GM19193 (cell line): ENCODE measurements around the gene MCU.

Experiments
- POLR2A ChIP-seq: IDR thresholded peaks from 4 replicates; pipeline ENCODE4 v1.6.1; 2011; ENCODE audit not compliant: insufficient read depth, insufficient read length; ENCODE audit errors: extremely low read depth

MCU gene

DNA sequence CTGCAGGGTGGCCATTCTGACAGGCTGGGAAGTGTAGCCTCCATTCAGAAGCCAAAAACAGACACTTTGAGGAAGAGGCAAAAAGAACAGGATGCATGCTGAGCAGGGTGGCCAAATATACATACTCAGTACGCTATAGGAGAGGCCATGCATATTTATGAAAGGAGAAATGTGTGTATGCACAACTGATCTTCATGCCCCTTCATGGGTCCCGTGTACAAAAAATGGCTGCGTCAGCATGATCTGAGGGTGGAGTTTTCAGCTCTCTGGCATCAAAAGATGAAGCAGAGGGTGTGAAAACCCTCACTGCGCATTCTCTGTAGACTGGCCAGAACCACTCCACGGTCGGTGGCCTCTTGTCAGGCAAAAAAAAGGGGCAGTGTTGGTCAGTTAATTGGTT, 166.1 kb downstream of the MCU start:
- TF ChIP-seq POLR2A: no peak

DNA sequence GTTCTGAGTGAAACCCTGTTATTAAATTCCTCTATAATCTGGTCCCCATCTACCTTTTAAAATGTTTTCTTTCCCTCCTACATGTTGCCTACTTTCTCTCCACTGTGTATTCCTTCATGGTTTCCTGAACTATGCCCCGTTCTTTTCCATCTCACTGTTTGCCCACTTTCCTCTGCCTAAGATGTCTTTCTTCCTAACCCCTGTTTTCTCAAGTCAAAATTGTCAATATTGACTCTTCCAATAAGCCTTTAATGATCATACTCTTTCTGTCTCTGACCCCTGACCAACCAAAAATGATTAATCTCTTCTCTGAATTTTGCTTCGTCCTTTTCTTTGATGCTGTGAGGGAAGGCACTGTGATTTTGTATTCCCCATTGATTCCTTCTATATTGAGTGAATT, 171.0 kb downstream of the MCU start:
- no peak for TF ChIP-seq POLR2A

DNA sequence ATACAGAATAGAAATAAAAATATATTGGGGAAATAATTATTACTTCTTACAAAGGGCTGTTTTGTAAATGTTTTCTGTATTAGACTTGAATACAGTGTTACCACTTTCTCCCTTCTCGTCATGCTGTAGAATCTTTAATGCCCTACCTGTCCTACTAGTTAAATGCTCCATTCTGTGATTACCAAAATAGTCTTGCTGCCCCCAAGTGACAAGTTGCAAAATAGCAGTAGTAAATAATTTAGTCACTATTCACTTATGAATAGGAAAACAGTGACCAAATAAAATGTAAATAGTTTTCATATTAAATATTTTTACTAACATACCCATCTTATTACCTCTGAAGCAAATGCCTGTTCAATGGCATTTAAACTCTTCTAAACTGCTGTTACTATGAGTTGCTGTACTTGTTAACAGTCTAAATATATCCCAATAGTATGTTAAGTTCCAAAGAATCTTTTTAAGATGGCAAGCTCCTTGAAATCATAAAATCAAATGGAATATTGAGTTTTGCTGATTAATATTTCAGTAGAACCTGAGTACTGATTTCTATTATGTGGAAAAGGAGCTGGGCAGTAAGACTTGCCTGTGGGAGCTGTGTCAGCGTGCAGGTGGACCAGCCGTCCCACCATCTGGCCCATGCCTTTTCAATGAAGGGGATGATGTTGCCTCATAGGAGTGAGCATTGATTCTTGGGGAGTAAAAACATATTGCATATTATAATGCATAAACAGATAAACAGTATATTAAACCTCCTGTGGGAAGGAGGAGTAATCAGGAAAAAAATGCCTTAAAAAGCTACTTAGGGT, 183.5 kb downstream of the MCU start:
- no peak for TF ChIP-seq POLR2A

DNA sequence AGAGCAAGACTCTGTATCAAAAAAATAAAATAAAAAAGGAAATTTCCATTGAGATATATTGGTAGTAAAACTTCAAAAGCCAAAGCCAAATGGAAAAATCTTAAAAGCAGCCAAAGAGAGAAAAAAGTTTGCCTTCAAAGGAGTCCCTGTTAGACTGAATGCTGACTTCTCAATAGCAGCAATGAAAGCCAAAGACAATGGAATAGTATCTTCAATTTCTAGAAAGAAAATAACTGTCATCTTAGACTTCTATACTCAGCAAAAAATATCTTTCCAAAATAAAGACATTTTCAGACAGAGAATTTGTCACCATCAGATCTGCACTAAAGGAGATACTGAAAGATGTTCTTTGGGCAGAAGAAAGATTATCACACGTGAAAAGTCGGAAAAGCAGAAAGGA, 187.3 kb downstream of the MCU start:
- no peak for TF ChIP-seq POLR2A

DNA sequence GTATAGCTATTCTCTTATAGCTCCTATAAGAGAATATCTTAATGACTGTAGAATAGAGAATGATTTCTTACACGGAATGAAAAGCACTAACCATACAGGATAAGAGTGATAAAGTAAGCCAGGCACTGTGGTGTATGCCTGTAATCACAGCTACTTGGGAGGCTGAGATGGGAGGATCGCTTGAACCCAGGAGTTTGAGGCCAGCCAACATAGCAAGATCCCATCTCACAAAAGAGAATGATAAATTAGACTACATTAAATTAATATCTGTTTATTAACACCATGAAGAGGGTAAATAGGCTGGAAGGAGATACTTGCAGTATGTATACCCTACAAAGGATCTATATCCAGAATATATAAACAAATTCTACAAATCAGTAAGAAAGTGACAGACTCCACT, 189.3 kb downstream of the MCU start:
- no peak for TF ChIP-seq POLR2A

DNA sequence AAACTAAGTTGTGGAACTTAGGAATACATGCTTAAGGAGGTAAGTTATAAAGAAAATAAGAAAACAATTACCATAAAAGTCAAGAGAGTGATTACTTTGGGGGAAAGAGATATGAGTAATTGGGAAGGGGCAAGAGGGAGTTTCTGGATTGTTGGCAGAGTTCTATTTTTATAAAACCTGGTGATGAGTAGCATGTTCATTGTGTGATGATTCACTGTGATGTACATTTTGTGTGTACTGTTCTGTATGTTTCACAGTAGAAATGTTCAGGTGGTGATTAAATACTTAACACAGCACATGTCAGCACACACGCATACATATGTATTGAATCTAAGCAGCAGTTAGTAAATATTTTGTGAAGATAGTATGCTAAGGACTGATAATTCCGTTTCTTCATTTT, 191.9 kb downstream of the MCU start:
- TF ChIP-seq POLR2A: no peak

DNA sequence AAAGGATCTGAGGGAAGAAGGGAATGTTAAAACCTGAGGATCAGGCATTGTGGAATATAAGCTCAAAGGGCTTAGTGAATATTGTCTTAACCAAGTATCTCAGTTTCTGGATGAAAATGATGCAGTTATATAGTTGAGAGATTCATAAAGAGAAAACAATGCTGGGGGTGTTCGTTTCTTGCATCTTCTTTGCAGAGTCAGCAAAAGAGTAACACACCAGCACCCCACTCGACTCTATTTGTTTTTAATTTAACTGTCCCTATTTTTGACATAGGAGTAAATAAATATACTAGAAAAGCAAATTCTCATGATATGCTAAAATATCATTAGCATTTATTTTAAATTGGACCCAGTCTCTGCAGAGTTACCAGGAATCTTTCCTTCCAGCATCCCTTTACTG, 194.0 kb downstream of the MCU start:
- TF ChIP-seq POLR2A: no peak

DNA sequence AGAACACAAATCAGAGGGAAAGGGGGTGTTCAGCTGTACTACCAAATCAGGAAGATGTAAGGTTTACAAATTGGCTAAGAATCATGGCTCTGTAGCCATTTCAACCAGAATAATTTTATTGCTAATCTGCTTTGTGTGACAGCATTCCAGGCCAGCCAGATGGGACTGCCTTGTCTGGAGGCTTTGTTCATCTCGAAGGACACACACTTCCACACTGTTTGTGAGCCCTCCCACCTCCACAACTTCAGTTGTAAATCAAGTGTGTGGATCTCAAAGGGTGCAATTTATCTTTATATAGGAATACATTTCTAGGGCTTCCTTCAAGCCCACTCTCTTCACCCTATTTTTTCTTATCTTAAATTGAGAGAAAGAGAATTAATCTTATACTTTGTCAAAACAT, 194.7 kb downstream of the MCU start:
- TF ChIP-seq POLR2A: no peak

DNA sequence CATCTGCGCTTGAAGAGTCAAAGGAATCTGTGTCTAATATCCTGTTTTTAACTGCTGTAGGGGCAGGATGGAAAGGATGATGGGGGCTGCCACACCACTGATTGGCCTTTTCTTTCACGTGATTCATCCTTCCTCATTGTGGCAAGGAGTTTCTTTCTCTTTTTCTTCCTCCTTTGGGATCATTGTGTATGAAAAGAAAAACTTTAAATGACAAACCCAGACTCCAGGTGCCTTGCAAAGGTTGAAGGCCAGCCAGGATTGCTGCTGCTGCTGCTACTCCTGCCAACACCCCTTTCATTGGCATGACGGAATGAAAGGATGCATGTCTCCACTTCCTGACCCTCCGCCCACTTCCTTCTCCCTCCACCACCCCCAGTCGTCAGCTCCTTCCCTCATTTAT, 195.1 kb downstream of the MCU start:
- TF ChIP-seq POLR2A: no peak

DNA sequence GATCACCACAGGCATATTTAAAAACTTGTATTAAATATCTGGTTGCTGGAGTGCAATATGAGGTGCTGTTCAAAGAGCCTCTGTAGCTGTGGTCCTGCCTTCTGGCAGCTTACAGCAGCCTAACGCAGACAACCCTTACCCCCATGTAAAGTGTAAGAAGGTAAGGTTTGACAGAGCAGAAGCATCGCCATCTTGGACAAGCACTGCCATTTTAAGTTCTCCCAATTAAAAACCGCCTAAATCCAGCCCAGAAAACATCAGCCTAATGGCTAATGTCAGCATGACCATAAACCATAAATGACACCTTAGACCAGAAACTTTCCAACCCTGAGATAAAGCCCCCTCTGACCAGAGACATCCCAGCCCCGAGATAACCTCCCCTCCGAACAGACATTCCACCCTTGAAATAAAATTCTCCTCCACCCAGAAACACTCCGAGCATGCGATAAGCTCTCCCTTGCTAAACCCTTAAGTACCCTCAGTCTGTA, 196.3 kb downstream of the MCU start:
- TF ChIP-seq POLR2A: no peak

DNA sequence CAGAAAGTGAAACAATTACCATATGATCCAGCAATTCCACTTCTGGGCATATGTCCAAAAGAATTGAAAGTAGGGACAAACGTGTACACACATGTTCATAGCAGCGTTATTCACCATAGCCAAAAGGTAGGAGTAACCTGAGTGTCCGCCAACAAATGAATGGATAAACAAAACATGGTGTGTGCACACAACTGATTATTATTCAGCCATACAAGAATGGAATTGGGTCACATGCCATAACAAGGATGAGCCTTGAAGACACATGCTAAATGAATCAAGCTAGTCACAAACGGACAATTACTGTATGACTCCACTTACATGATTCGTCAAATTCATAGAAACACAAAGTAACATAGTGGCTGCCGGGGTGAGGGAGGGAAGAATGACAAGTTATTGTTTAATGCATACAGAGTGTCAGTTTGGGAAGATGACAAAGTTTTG, 197.5 kb downstream of the MCU start:
- TF ChIP-seq POLR2A: no peak

DNA sequence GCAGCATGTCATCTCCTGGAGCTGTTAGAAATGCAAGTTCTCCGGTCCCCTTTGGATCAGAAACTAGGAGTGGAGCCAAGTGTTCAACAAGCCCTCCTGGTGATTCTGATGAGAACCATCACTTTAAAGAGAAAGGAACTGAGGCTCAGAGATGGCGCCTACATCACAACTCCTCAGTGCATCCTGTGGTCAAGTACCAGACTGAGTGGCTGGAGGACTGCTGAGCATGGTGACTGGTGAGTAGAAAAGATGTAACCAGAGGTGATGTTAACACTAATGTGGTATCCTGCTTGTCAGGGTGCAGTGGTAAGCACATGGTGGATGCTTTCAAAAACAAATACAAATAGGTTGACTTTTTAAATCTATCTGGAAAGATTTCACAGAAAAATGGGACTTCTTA, 198.1 kb downstream of the MCU start:
- no peak for TF ChIP-seq POLR2A

DNA sequence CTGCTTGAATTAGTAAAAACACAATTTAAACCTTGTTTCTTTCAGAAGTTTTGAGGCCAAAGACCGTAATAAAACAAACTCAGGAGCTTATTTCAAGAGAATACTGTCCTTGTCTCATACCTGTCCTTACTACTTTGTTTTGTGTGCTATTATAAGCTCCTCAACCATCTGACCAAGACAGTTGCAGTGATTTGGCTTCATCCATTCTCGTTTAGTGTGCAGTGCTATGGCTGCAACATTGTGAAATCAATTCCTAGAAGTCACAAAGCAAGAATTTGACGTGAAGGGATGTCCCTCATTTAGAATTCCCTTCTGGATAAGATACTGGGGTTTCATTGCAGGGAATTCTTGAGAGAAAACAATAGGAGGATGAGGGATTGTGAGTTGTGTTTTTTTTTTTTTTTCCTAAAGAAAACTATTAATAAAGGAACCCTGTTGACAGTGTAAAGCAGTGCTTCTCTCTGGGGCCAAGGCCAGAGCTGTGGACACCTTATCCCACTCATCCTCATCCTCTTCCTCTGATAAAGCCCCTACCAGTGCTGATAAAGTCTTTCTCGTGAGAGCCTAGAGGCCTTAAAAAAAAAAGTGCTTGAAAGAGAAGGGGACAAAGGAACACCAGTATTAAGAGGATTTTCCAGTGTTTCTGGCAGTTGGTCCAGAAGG, 201.3 kb downstream of the MCU start, which contains the start of gene OIT3:
OIT3 (plus strand) TSS at position 604 of the 663 bp plus-strand sequence. CDS start 60 bp downstream, outside the sequence.
- no peak for TF ChIP-seq POLR2A

DNA sequence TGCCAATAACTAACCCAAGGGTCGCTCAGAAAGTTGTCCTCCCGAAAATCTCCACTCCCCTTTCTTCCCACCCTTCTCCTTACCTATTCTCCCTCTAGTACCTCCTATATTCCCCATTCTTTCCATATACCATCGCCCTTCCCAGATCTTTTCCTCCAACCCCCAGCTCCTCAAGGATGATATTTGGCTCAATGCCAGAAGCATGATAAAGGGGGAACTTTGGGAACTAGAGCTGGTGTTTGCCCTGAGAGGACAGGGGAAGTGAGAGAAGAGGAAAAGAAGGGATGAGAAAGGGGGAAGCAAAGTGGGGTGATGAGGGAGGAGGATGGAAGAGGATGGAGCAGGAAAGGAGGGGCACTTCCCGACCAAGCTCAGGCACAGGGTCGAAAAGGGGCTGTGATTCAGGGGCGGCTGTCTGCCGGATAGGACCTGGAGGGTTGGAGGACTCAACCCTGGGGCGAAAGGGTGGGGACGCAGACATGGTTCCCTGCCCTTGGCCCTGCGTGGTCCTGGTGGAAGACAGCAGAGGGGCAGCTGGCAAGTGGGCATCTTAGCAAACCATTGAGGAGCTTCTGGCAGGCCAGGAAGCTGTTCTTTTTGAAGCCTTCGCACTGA, 203.4 kb downstream of the MCU start:
- TF ChIP-seq POLR2A: no peak

DNA sequence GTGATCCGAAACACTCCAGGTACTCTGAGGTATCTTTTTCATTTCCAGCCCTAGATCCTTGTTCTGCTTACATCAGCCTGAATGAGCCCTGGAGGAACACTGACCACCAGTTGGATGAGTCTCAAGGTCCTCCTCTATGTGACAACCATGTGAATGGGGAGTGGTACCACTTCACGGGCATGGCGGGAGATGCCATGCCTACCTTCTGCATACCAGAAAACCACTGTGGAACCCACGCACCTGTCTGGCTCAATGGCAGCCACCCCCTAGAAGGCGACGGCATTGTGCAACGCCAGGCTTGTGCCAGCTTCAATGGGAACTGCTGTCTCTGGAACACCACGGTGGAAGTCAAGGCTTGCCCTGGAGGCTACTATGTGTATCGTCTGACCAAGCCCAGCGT, 206.7 kb downstream of the MCU start:
- TF ChIP-seq POLR2A: no peak

DNA sequence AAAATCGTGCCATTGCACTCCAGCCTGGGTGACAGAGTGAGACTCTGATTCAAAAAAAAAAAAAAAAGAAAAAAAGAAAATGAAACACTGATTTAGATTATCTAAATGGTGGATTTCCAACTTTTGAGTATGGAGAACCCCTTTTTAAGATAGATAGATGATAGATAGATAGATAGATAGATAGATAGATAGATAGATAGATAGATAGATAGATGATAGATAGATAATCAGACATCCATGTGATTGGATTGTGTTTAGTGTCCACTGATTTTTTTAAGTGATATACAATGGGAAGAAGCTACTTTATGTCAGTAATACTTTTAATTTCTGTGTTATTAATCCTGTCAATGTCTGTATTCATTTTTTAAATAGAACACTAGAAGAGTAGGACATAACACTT, 207.6 kb downstream of the MCU start:
- no peak for TF ChIP-seq POLR2A
